Measurements from ENCODE around the gene CD3E. TPM values are rescaled to one million over a fixed set of nuclear protein-coding genes. Genes with fewer than 3 reads are reported as not detected.

The CD3E gene
- total and polyA plus RNA-seq, 2 of the 13 experiments (the other 11 are each of a cell fraction or from before 2014, with no cell fraction given) = not detected

DNA sequence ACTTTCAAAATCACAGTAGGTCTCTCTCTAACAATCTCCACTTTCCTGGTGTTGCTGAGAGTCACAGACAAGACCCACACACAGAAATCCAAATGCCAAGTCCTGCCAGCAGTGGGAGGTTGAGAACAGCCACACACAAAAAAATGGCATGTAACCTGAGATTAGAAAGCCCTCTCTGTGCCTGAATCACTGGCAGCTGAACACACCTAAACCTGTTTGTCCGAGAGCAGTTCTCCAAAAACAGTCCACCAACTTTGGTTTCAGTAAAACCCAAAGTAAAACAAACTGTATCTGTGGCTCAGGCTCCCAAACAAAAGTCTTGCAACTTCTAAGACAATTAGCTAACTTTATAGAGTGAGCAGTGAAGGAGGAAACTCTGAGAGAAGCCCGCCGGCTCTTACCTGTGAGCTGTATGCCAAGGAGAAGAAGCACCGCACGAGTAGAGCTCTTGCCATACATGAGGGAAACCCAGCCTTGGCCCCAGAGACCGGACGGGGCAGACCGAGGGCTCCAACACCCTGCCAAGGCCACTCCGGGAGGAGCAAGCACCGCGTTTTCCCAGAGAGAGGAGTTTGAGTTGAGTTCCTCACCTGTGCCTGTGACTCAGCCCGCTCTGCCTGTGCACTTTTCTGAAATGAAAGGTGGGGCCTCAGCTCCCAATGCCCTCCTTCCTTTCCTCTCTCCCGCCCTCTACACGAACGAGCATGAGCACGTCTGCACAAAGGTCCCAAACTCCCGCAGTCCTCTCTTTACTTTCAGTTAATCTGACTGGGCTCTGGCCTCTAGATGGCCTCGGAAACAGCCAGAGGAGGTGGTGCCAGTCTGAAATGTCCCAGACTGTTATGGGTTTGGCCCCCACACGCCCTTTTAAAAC is 40.6 kb upstream of the CD3E start, which contains the start of gene MPZL2 (continued):
- TF ChIP-seq, protein P1, sequence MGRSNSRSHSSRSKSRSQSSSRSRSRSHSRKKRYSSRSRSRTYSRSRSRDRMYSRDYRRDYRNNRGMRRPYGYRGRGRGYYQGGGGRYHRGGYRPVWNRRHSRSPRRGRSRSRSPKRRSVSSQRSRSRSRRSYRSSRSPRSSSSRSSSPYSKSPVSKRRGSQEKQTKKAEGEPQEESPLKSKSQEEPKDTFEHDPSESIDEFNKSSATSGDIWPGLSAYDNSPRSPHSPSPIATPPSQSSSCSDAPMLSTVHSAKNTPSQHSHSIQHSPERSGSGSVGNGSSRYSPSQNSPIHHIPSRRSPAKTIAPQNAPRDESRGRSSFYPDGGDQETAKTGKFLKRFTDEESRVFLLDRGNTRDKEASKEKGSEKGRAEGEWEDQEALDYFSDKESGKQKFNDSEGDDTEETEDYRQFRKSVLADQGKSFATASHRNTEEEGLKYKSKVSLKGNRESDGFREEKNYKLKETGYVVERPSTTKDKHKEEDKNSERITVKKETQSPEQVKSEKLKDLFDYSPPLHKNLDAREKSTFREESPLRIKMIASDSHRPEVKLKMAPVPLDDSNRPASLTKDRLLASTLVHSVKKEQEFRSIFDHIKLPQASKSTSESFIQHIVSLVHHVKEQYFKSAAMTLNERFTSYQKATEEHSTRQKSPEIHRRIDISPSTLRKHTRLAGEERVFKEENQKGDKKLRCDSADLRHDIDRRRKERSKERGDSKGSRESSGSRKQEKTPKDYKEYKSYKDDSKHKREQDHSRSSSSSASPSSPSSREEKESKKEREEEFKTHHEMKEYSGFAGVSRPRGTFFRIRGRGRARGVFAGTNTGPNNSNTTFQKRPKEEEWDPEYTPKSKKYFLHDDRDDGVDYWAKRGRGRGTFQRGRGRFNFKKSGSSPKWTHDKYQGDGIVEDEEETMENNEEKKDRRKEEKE (IDR thresholded peaks at IDR 0.05) = no peak
- TF ChIP-seq MZF1 (CRISPR knock-in tag; IDR thresholded peaks at IDR 0.05; ENCODE audit: borderline replicate concordance) (no peak), SIX1 (CRISPR knock-in tag; IDR thresholded peaks at IDR 0.05; ENCODE audit: borderline replicate concordance) (no peak), KDM6A (CRISPR knock-in tag; IDR thresholded peaks at IDR 0.05; ENCODE audit: low read depth) (no peak), FOXK2 (IDR thresholded peaks at IDR 0.05) (no peak), ZFY (CRISPR knock-in tag; IDR thresholded peaks at IDR 0.05) (peak; percentile 47; the same call in 1 of the 2 replicates), PHB2 (IDR thresholded peaks at IDR 0.05; ENCODE audit: partially characterized antibody) (no peak), U2AF2 (IDR thresholded peaks at IDR 0.05; ENCODE audit: low read depth, low read length) (no peak), TGIF2 (CRISPR knock-in tag; IDR thresholded peaks at IDR 0.05) (no peak), ZMYM3 (CRISPR knock-in tag; IDR thresholded peaks at IDR 0.05) (peak; percentile 40; the same call in 1 of the 2 replicates), ZNF678 (CRISPR knock-in tag; IDR thresholded peaks at IDR 0.05) (no peak), ELF1 (CRISPR knock-in tag; IDR thresholded peaks at IDR 0.05) (no peak), PRPF4 (IDR thresholded peaks at IDR 0.05; ENCODE audit: low read depth, low read length, poor library complexity, severe bottlenecking) (no peak), GZF1 (CRISPR knock-in tag; IDR thresholded peaks at IDR 0.05) (no peak), NKX3-1 (CRISPR knock-in tag; IDR thresholded peaks at IDR 0.05) (no peak), ZNF672 (CRISPR knock-in tag; IDR thresholded peaks at IDR 0.05) (no peak)
- TF ChIP-seq, protein P2, sequence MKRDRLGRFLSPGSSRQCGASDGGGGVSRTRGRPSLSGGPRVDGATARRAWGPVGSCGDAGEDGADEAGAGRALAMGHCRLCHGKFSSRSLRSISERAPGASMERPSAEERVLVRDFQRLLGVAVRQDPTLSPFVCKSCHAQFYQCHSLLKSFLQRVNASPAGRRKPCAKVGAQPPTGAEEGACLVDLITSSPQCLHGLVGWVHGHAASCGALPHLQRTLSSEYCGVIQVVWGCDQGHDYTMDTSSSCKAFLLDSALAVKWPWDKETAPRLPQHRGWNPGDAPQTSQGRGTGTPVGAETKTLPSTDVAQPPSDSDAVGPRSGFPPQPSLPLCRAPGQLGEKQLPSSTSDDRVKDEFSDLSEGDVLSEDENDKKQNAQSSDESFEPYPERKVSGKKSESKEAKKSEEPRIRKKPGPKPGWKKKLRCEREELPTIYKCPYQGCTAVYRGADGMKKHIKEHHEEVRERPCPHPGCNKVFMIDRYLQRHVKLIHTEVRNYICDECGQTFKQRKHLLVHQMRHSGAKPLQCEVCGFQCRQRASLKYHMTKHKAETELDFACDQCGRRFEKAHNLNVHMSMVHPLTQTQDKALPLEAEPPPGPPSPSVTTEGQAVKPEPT (CRISPR knock-in tag; IDR thresholded peaks at IDR 0.05; ENCODE audit: low read depth) = no peak
- TF ChIP-seq, protein P3, sequence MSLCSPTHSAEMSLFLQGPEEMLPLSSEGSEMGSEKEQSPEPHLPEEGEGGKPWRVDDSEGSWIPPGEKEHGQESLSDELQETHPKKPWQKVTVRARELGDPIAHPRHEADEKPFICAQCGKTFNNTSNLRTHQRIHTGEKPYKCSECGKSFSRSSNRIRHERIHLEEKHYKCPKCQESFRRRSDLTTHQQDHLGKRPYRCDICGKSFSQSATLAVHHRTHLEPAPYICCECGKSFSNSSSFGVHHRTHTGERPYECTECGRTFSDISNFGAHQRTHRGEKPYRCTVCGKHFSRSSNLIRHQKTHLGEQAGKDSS (CRISPR knock-in tag; IDR thresholded peaks at IDR 0.05; ENCODE audit: borderline replicate concordance, low read depth) = no peak
- TF ChIP-seq, protein P4, sequence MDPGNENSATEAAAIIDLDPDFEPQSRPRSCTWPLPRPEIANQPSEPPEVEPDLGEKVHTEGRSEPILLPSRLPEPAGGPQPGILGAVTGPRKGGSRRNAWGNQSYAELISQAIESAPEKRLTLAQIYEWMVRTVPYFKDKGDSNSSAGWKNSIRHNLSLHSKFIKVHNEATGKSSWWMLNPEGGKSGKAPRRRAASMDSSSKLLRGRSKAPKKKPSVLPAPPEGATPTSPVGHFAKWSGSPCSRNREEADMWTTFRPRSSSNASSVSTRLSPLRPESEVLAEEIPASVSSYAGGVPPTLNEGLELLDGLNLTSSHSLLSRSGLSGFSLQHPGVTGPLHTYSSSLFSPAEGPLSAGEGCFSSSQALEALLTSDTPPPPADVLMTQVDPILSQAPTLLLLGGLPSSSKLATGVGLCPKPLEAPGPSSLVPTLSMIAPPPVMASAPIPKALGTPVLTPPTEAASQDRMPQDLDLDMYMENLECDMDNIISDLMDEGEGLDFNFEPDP (CRISPR knock-in tag; conservative IDR thresholded peaks at IDR 0.05) = 0 out of 2 replicates have a peak, but pooled peaks have one; percentile 71
